ENCODE data around the gene SCIMP. TPM values are rescaled to one million over a fixed set of nuclear protein-coding genes. Genes with fewer than 3 reads are reported as not detected.

The SCIMP gene
- total and polyA plus RNA-seq, 9 of the 15 experiments (the other 6 are each of a cell fraction or from before 2014, with no cell fraction given) = 0.01 to 0.11 (median 0.04) TPM; not detected in 6

DNA sequence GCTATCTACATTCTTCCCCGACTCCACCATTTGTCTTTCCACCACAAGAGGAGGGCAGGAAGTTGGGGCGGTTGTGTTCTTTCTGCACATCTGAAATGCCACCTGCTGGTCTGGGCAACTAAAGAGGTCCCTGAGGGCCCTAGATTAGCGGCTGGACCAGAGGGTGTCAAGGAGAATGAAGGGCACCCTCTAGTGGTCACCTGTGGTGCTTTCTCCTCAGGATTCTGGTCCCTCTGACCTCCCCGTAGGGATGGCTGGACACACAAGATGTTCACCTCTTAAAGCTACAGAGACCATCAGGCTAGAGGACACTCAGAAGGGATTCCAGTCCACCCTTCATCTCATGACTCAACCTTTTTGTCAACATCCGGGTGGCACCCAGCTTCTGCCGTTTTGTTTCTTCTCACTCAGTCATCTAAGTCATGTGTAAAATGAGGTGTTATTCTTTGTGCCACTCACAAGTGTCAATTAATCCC is 2.9 kb upstream of the SCIMP start:
- H3K9me3 ChIP-seq (replicated peaks; ENCODE audit: control insufficient read depth, insufficient read depth, low read depth, low read length) = no peaks in the 10 kb centered on the region
- in situ Hi-C loops (cut with MboI) (loop anchor here (25.0 kb wide), 1 partner anchor 1200 kb away; the partner anchor contains the start of genes AIPL1 and PIMREG), intact Hi-C loops (cut with micrococcal nuclease) (loop anchor here (1.0 kb wide), 1 partner anchor 40 kb away; no protein-coding TSS in a partner anchor)
- ATAC-seq (peak; percentile 98), DNase-seq (ENCODE audit: extremely low read depth in 1 of 4, low spot score in 3 of 4) (peak; percentile 68 to 78 (median 75)), FAIRE-seq (peak; percentile 83)
- no peak overlapping the region for H3K27ac ChIP-seq (ENCODE audit: extremely low read depth, low read depth, low read length)
- H3K9ac ChIP-seq (ENCODE audit: insufficient read depth in 1 of 2, low read depth in 2 of 2, low read length in 2 of 2) = no peak overlapping the region
- no peak overlapping the region for H3K4me3 ChIP-seq
- peaks cover 0 to 16% of the 10 kb centered on the region in 2 experiments; a peak in 2 of 5 replicates for H3K27me3 ChIP-seq (ENCODE audit: control insufficient read depth in 2 of 2, insufficient read depth in 2 of 2, low read length in 2 of 2)
- ChIA-PET CTCF (ENCODE audit: low intra/inter-chr PET ratio) (interaction anchor here (2.0 kb wide), 1 partner anchor 40 kb away, joined by 9 read pairs; no protein-coding TSS in a partner anchor), POLR2A (no interaction called here)
- no peak overlapping the region for H3K4me2 ChIP-seq (ENCODE audit: insufficient read depth, low read length)
- H3K9me1 ChIP-seq (ENCODE audit: control insufficient read depth, insufficient read depth, low read length) = no peaks in the 10 kb centered on the region
- no peaks in the 10 kb centered on the region for H3K36me3 ChIP-seq (ENCODE audit: control insufficient read depth, insufficient read depth, low read length)
- 3% methylated on average over 6 of the region's 6 CpGs for WGBS (ENCODE audit: insufficient coverage, low coverage, missing lambda C conversion rate)
- no TSS peak for BruUV-seq (replicated peaks)
- no peaks in the 10 kb centered on the region for H3K79me2 ChIP-seq (ENCODE audit: control insufficient read depth, insufficient read depth, low read length)
- H3K4me1 ChIP-seq (replicated peaks in 1 of 2; ENCODE audit: control insufficient read depth in 2 of 2, insufficient read depth in 2 of 2, low read length in 2 of 2) = no peaks in the 10 kb centered on the region; a peak in 1 of 5 replicates
- no peaks in the 10 kb centered on the region for H4K20me1 ChIP-seq (replicated peaks; ENCODE audit: control insufficient read depth, insufficient read depth, low read length)
- H2AFZ ChIP-seq (ENCODE audit: low read depth, low read length) = no peak overlapping the region
- TF ChIP-seq, protein P1, sequence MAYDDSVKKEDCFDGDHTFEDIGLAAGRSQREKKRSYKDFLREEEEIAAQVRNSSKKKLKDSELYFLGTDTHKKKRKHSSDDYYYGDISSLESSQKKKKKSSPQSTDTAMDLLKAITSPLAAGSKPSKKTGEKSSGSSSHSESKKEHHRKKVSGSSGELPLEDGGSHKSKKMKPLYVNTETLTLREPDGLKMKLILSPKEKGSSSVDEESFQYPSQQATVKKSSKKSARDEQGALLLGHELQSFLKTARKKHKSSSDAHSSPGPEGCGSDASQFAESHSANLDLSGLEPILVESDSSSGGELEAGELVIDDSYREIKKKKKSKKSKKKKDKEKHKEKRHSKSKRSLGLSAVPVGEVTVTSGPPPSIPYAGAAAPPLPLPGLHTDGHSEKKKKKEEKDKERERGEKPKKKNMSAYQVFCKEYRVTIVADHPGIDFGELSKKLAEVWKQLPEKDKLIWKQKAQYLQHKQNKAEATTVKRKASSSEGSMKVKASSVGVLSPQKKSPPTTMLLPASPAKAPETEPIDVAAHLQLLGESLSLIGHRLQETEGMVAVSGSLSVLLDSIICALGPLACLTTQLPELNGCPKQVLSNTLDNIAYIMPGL (CRISPR knock-in tag; IDR thresholded peaks at IDR 0.05) = no peak
- TF ChIP-seq CTBP1 (IDR thresholded peaks at IDR 0.05; ENCODE audit: borderline replicate concordance) (peak; percentile 92), PML (IDR thresholded peaks at IDR 0.05; ENCODE audit: low read length) (no peak), ZNF644 (tag; IDR thresholded peaks at IDR 0.05; ENCODE audit: low read depth) (no peak), ZNF436 (CRISPR knock-in tag; IDR thresholded peaks at IDR 0.05) (no peak), CBFA2T3 (IDR thresholded peaks at IDR 0.05) (peak; percentile 37; the same call in 1 of the 2 replicates), KLF10 (CRISPR knock-in tag; IDR thresholded peaks at IDR 0.05) (no peak), RAD21 (CRISPR knock-in tag; conservative IDR thresholded peaks at IDR 0.05 in 1 of 2, IDR thresholded peaks at IDR 0.05 in 1 of 2) (peak; percentile 57 to 72), KLF16 (IDR thresholded peaks at IDR 0.05) (0 out of 2 replicates have a peak, but pooled peaks have one; percentile 26), ZNF124 (CRISPR knock-in tag; IDR thresholded peaks at IDR 0.05) (no peak), ILF3 (IDR thresholded peaks at IDR 0.05; ENCODE audit: borderline replicate concordance) (no peak), TARDBP (IDR thresholded peaks at IDR 0.05) (no peak), NFIX (CRISPR knock-in tag; IDR thresholded peaks at IDR 0.05; ENCODE audit: low read depth) (no peak)
- TF ChIP-seq, protein P2, sequence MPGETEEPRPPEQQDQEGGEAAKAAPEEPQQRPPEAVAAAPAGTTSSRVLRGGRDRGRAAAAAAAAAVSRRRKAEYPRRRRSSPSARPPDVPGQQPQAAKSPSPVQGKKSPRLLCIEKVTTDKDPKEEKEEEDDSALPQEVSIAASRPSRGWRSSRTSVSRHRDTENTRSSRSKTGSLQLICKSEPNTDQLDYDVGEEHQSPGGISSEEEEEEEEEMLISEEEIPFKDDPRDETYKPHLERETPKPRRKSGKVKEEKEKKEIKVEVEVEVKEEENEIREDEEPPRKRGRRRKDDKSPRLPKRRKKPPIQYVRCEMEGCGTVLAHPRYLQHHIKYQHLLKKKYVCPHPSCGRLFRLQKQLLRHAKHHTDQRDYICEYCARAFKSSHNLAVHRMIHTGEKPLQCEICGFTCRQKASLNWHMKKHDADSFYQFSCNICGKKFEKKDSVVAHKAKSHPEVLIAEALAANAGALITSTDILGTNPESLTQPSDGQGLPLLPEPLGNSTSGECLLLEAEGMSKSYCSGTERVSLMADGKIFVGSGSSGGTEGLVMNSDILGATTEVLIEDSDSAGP (CRISPR knock-in tag; IDR thresholded peaks at IDR 0.05) = peak; percentile 85
- TF ChIP-seq, protein P3, sequence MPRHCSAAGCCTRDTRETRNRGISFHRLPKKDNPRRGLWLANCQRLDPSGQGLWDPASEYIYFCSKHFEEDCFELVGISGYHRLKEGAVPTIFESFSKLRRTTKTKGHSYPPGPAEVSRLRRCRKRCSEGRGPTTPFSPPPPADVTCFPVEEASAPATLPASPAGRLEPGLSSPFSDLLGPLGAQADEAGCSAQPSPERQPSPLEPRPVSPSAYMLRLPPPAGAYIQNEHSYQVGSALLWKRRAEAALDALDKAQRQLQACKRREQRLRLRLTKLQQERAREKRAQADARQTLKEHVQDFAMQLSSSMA (CRISPR knock-in tag; IDR thresholded peaks at IDR 0.05) = no peak
- TF ChIP-seq, protein P4, sequence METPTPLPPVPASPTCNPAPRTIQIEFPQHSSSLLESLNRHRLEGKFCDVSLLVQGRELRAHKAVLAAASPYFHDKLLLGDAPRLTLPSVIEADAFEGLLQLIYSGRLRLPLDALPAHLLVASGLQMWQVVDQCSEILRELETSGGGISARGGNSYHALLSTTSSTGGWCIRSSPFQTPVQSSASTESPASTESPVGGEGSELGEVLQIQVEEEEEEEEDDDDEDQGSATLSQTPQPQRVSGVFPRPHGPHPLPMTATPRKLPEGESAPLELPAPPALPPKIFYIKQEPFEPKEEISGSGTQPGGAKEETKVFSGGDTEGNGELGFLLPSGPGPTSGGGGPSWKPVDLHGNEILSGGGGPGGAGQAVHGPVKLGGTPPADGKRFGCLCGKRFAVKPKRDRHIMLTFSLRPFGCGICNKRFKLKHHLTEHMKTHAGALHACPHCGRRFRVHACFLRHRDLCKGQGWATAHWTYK (CRISPR knock-in tag; IDR thresholded peaks at IDR 0.05) = no peak
